Left lung (tissue), 10 donors: ENCODE results near the gene LRRC74B. TPM values are rescaled to one million over a fixed set of nuclear protein-coding genes. Genes with fewer than 3 reads are reported as not detected.
"Not testable (repeated sequence)": the region's sequence is repeated elsewhere in the genome, so short reads cannot be mapped to it uniquely, and the experiment has no call there.

Experiments
- ATAC-seq: fragments of 200-7000 bp; cut with Tn5 transposase; one replicate; pipeline ENCODE4 v1.9.1; 2020; ENCODE audit warnings: moderate library complexity
- DNase-seq, 4 donors: peaks; one replicate each; pipeline ENCODE4 v3.0.0-alpha.2; 2013 to 2020
- H3K27ac ChIP-seq, 2 donors: fragments of 200-600 bp; sonication (generic) in 1 of 2; one replicate each; pipeline versions ENCODE4 v1.5.0 to v1.8.0; 2020 to 2021
- H3K27me3 ChIP-seq, 2 donors: fragments of 200-600 bp; sonication (generic) in 1 of 2; one replicate each; pipeline versions ENCODE4 v1.5.0 to v1.8.0; 2020 to 2021
- H3K36me3 ChIP-seq, 2 donors: fragments of 200-600 bp; sonication (generic) in 1 of 2; one replicate each; pipeline versions ENCODE4 v1.5.0 to v1.8.0; 2020 to 2021
- H3K4me1 ChIP-seq, 2 donors: fragments of 200-600 bp; one replicate each; pipeline ENCODE4 v1.8.0; 2021
- H3K4me3 ChIP-seq, 2 donors: fragments of 200-600 bp; sonication (generic) in 1 of 2; one replicate each; pipeline versions ENCODE4 v1.5.0 to v1.8.0; 2020 to 2021; ENCODE audit warnings: mild to moderate bottlenecking in 1 of 2
- H3K9me3 ChIP-seq, 2 donors: fragments of 200-600 bp; sonication (generic) in 1 of 2; one replicate each; pipeline versions ENCODE4 v1.5.0 to v1.8.0; 2020 to 2021
- CTCF ChIP-seq, 2 donors: fragments of 200-600 bp; sonication (generic) in 1 of 2; IDR thresholded peaks; one replicate each; pipeline versions ENCODE4 v1.5.0 to v1.8.0; 2021; ENCODE audit warnings: antibody characterized with exemption in 2 of 2
- intact Hi-C, 2 donors: fragments of 100-400 bp; cut with DNase I; formaldehyde crosslinking; loops; one replicate each; pipeline versions ENCODE4 v1.11.2 to v1.14.2; 2022
- polyA plus RNA-seq, 6 donors: library from polyadenylated mRNA; unstranded; fragments of 120-200 nt; gene quantifications; one replicate each; pipeline ENCODE4 v1.2.1, GENCODE V29; 2013; ENCODE audit not compliant: insufficient read length in 6 of 6
- total RNA-seq, 2 donors: library from RNA; stranded (reverse); fragmentation: NEBNext Ultra II Directional; extraction: Animal tissue kit (Norgen Biotek cat#: 25700); gene quantifications; one replicate each; pipeline ENCODE4 v1.2.1, GENCODE V29; 2021
- donor health status: DM: no; HTN: yes; CAD: no.
- donor health status: DM: no; HTN: no; CAD: no.

LRRC74B gene
- total and polyA plus RNA-seq, 8 donors, result 0.31 to 2.2 (median 1.2) TPM; not detected in 1

GRCh38 chr22:21092797-21093554 is 47.2 kb downstream of the LRRC74B start:
- TF ChIP-seq CTCF (IDR thresholded peaks at IDR 0.05), result no peak
- intact Hi-C loops, result no loop called here
- no peak for DNase-seq

GRCh38 chr22:21093555-21094137 is 47.9 kb downstream of the LRRC74B start:
- H3K36me3 ChIP-seq, H3K4me3 ChIP-seq, H3K4me1 ChIP-seq, H3K27me3 ChIP-seq, intact Hi-C loops, ATAC-seq, DNase-seq, H3K9me3 ChIP-seq, H3K27ac ChIP-seq: not testable (repeated sequence)

More at GRCh38 chr22:21092797-21093554, 47.2 kb downstream of the LRRC74B start:
- H3K27ac ChIP-seq, result no peak overlapping the region
- no peaks in the 10 kb centered on the region for H3K36me3 ChIP-seq
- H3K4me1 ChIP-seq, result no peaks in the 10 kb centered on the region
- peaks cover 0 to under 1% of the 10 kb centered on the region in 2 donors for H3K27me3 ChIP-seq
- ATAC-seq, result no peak
- no peak overlapping the region for H3K4me3 ChIP-seq
- no peaks in the 10 kb centered on the region for H3K9me3 ChIP-seq

GRCh38 chr22:21094911-21095772 is 49.4 kb downstream of the LRRC74B start:
- Histone ChIP-seq H3K27ac (no peak overlapping the region), H3K4me1 (no peaks in the 10 kb centered on the region), H3K36me3 (no peaks in the 10 kb centered on the region), H3K4me3 (no peak overlapping the region), H3K9me3 (no peaks in the 10 kb centered on the region), H3K27me3 (no peaks in the 10 kb centered on the region)
- no peak for ATAC-seq
- no peak for TF ChIP-seq CTCF (IDR thresholded peaks at IDR 0.05)
- DNase-seq, result no peak
- intact Hi-C loops, result no loop called here

GRCh38 chr22:21095773-21096107 is 50.0 kb downstream of the LRRC74B start:
- intact Hi-C loops, result no loop called here
- Histone ChIP-seq H3K4me1 (no peaks in the 10 kb centered on the region), H3K36me3 (no peaks in the 10 kb centered on the region), H3K27me3 (no peaks in the 10 kb centered on the region), H3K9me3 (no peaks in the 10 kb centered on the region), H3K27ac (no peak overlapping the region), H3K4me3 (no peak overlapping the region)
- no peak for TF ChIP-seq CTCF (IDR thresholded peaks at IDR 0.05)
- no peak for ATAC-seq
- no peak for DNase-seq

GRCh38 chr22:21096878-21097277 is 51.1 kb downstream of the LRRC74B start:
- ATAC-seq, H3K9me3 ChIP-seq, H3K27me3 ChIP-seq, H3K27ac ChIP-seq, DNase-seq, H3K36me3 ChIP-seq, H3K4me1 ChIP-seq, H3K4me3 ChIP-seq, intact Hi-C loops: not testable (repeated sequence)

GRCh38 chr22:21098099-21098671 is 52.4 kb downstream of the LRRC74B start:
- Histone ChIP-seq H3K27me3 (peaks cover 0 to 7% of the 10 kb centered on the region in 2 donors), H3K9me3 (no peaks in the 10 kb centered on the region)
- intact Hi-C loops, result no loop called here

More at GRCh38 chr22:21098099-21098671, 52.4 kb downstream of the LRRC74B start:
- H3K27ac ChIP-seq, result no peak overlapping the region
- H3K36me3 ChIP-seq, result no peaks in the 10 kb centered on the region
- ATAC-seq (no peak), DNase-seq (no peak)
- no peak for TF ChIP-seq CTCF (IDR thresholded peaks at IDR 0.05)
- H3K4me3 ChIP-seq, result no peak overlapping the region
- peaks cover 0 to 7% of the 10 kb centered on the region in 2 donors for H3K4me1 ChIP-seq
